MM.1S (cell line): ENCODE data around the gene VSIR.

ENCODE experiments used
- DNase-seq: peaks from one replicate; pipeline ENCODE4 v3.0.0-alpha.2; 2015
- H2AFZ ChIP-seq: fragments of 300-600 bp; sonication (generic); 2 replicates; pipeline ENCODE4 v1.6.0; 2016; ENCODE audit warnings: antibody characterized with exemption, low read length
- H3F3A ChIP-seq: fragments of 300-600 bp; sonication (generic); 2 replicates; pipeline ENCODE4 v1.6.1; 2016; ENCODE audit warnings: mild to moderate bottlenecking, antibody characterized with exemption, low read length, moderate library complexity, mixed read lengths; ENCODE audit not compliant: insufficient read depth
- H3K27ac ChIP-seq: fragments of 300-600 bp; sonication (generic); 2 replicates; pipeline ENCODE4 v1.5.1; 2016; ENCODE audit warnings: mild to moderate bottlenecking, low read length
- H3K27me3 ChIP-seq: fragments of 300-600 bp; sonication (generic); replicated peaks from 2 replicates; pipeline ENCODE4 v1.6.0; 2016; ENCODE audit warnings: low read length; ENCODE audit not compliant: insufficient read depth
- H3K36me3 ChIP-seq: fragments of 300-600 bp; sonication (generic); replicated peaks from 2 replicates; pipeline ENCODE4 v1.6.1; 2016; ENCODE audit warnings: mild to moderate bottlenecking, low read length, mixed read lengths; ENCODE audit not compliant: insufficient read depth
- H3K4me1 ChIP-seq: fragments of 300-600 bp; sonication (generic); 2 replicates; pipeline ENCODE4 v1.6.1; 2016; ENCODE audit warnings: low read length, mixed read lengths
- H3K4me2 ChIP-seq: fragments of 300-600 bp; sonication (generic); 2 replicates; pipeline ENCODE4 v1.6.0; 2016; ENCODE audit warnings: low read depth, low read length
- H3K4me3 ChIP-seq: fragments of 300-600 bp; sonication (generic); 2 replicates; pipeline ENCODE4 v1.5.1; 2016; ENCODE audit warnings: low read length, mixed read lengths
- H3K79me2 ChIP-seq: fragments of 300-600 bp; sonication (generic); 2 replicates; pipeline ENCODE4 v1.6.1; 2016; ENCODE audit warnings: mixed run types, low read length, mixed read lengths
- H3K9ac ChIP-seq: fragments of 300-600 bp; sonication (generic); 2 replicates; pipeline ENCODE4 v1.6.1; 2016; ENCODE audit warnings: low read length, mixed read lengths
- H3K9me2 ChIP-seq: fragments of 300-600 bp; sonication (generic); replicated peaks from 2 replicates; pipeline ENCODE4 v1.6.1; 2016; ENCODE audit warnings: mild to moderate bottlenecking, low read length, mixed read lengths; ENCODE audit not compliant: insufficient read depth
- H3K9me3 ChIP-seq: fragments of 300-600 bp; sonication (generic); replicated peaks from 2 replicates; pipeline ENCODE4 v1.6.1; 2016; ENCODE audit warnings: mild to moderate bottlenecking, low read length, mixed read lengths; ENCODE audit not compliant: insufficient read depth
- H4K20me1 ChIP-seq: fragments of 300-600 bp; sonication (generic); 2 replicates; pipeline ENCODE4 v1.6.1; 2016; ENCODE audit warnings: mild to moderate bottlenecking, low read length, moderate library complexity, mixed read lengths; ENCODE audit not compliant: insufficient read depth
- EZH2 ChIP-seq: fragments of 300-600 bp; sonication (generic); optimal IDR thresholded peaks from 2 replicates; pipeline ENCODE3; 2017; ENCODE audit warnings: low read depth, mild to moderate bottlenecking, antibody characterized with exemption, low read length, mixed read lengths
- EZH2phosphoT487 ChIP-seq: fragments of 300-600 bp; sonication (generic); IDR thresholded peaks from 2 replicates; pipeline ENCODE4 v1.6.1; 2018; ENCODE audit warnings: antibody characterized with exemption, low read length
- TF ChIP-seq, protein P1 (sequence below): fragments of 300-600 bp; sonication (generic); IDR thresholded peaks from 2 replicates; pipeline ENCODE4 v1.5.1; 2016; ENCODE audit warnings: antibody characterized with exemption, low read length, mixed read lengths

The VSIR gene

DNA sequence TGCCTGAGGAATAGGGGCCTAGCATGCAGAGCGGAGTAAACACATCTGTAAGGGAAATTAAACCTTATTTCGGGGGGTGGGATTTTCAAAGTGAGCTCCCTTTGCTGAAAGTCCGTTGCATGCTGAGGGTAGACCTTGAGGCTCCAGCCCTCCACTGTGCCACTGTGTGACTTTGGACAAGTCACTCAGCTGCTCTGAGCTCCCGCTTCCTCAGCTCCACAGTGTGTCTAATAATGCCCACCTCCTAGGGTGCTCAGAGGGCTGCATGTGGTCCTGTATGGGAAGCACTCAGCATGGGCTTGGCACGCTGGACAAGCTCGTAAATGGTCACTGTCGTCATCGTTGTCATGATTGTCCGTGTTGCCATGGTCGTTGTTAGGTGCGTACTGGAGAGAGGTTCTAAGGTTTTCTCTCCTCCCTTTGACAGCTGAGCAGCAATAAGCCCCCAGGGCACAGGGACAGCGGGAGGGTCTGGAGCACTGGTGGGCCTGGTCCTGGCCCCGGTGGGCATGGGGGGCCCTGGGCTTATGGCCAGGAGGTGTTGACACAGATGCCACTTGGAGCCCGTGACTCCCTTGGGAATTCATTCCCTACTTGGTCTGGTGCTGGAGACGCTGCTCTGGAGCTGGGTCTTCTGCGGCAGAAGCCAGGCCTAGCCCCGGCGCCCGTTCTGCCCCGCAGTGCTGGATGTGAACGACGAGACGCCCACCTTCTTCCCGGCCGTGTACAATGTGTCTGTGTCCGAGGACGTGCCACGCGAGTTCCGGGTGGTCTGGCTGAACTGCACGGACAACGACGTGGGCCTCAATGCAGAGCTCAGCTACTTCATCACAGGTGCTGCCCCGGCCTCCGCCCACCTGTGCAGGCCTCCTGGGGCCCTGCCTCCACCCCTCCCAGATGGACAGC is 66.9 kb downstream of the VSIR start:
- Histone ChIP-seq H2AFZ (no peak overlapping the region), H4K20me1 (no peaks in the 10 kb centered on the region), H3K79me2 (no peaks in the 10 kb centered on the region), H3K36me3 (no peaks in the 10 kb centered on the region), H3K4me1 (no peaks in the 10 kb centered on the region), H3K9me2 (no peaks in the 10 kb centered on the region), H3K4me2 (no peak overlapping the region), H3K9ac (no peak overlapping the region), H3K9me3 (no peaks in the 10 kb centered on the region), H3K4me3 (no peak overlapping the region), H3K27me3 (peaks cover 54% of the 10 kb centered on the region), H3F3A (no peaks in the 10 kb centered on the region), H3K27ac (no peak overlapping the region)
- TF ChIP-seq EZH2 (no peak), EZH2phosphoT487 (no peak)
- TF ChIP-seq, protein P1, sequence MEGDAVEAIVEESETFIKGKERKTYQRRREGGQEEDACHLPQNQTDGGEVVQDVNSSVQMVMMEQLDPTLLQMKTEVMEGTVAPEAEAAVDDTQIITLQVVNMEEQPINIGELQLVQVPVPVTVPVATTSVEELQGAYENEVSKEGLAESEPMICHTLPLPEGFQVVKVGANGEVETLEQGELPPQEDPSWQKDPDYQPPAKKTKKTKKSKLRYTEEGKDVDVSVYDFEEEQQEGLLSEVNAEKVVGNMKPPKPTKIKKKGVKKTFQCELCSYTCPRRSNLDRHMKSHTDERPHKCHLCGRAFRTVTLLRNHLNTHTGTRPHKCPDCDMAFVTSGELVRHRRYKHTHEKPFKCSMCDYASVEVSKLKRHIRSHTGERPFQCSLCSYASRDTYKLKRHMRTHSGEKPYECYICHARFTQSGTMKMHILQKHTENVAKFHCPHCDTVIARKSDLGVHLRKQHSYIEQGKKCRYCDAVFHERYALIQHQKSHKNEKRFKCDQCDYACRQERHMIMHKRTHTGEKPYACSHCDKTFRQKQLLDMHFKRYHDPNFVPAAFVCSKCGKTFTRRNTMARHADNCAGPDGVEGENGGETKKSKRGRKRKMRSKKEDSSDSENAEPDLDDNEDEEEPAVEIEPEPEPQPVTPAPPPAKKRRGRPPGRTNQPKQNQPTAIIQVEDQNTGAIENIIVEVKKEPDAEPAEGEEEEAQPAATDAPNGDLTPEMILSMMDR = no peak
- no peak for DNase-seq

DNA sequence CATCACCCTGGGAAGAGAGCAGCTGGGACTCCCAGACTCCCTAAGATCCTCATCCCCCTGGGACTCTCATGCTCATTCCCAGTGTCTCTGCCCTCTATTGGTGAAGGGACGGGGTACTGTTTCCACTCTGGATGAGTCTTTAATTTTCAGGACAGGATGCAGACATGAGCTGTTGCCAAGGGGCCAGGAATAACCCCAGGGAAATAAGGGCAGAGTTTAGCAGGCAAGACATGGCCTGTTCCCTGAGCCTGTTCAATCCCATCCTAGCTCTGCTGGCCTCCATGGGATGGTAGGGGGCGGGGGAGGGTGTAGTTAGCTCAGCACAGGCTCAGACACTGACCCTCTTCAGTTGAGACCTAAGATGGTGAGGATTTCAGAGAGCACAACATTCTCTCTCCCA is 67.7 kb downstream of the VSIR start:
- H3K4me2 ChIP-seq = no peak overlapping the region
- H3K27me3 ChIP-seq = peaks cover 62% of the 10 kb centered on the region
- TF ChIP-seq EZH2 = no peak
- TF ChIP-seq EZH2phosphoT487 = no peak
- TF ChIP-seq, protein P1 = no peak
- H3K36me3 ChIP-seq = no peaks in the 10 kb centered on the region
- DNase-seq = no peak
- no peaks in the 10 kb centered on the region for H4K20me1 ChIP-seq
- no peaks in the 10 kb centered on the region for H3K9me2 ChIP-seq
- H3K9ac ChIP-seq = no peak overlapping the region
- no peaks in the 10 kb centered on the region for H3K4me1 ChIP-seq
- no peaks in the 10 kb centered on the region for H3K79me2 ChIP-seq
- no peaks in the 10 kb centered on the region for H3F3A ChIP-seq
- no peak overlapping the region for H3K4me3 ChIP-seq
- no peaks in the 10 kb centered on the region for H3K9me3 ChIP-seq
- H3K27ac ChIP-seq = no peak overlapping the region
- no peak overlapping the region for H2AFZ ChIP-seq

DNA sequence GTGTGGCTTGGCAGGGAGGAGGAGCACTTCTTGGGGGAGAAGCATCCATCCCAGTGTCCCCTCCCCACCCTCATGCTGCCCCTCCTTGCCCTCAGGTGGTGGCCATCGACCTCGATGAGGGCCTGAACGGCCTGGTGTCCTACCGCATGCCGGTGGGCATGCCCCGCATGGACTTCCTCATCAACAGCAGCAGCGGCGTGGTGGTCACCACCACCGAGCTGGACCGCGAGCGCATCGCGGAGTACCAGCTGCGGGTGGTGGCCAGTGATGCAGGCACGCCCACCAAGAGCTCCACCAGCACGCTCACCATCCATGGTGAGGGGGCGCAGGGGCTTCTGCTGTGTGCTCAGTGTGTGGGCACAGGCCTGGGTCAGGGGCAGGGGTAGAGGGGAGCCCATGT is 68.5 kb downstream of the VSIR start:
- no peak for DNase-seq
- no peak overlapping the region for H3K27ac ChIP-seq

More for the DNA sequence above, 68.5 kb downstream of the VSIR start:
- Histone ChIP-seq H3K9me3 (no peaks in the 10 kb centered on the region), H3K4me1 (no peaks in the 10 kb centered on the region), H2AFZ (no peak overlapping the region), H3K4me2 (no peak overlapping the region), H3K27me3 (peaks cover 65% of the 10 kb centered on the region), H4K20me1 (no peaks in the 10 kb centered on the region), H3K9me2 (no peaks in the 10 kb centered on the region), H3K79me2 (no peaks in the 10 kb centered on the region), H3K4me3 (no peak overlapping the region), H3F3A (no peaks in the 10 kb centered on the region), H3K9ac (no peak overlapping the region), H3K36me3 (no peaks in the 10 kb centered on the region)
- TF ChIP-seq EZH2phosphoT487 (no peak), EZH2 (no peak)
- TF ChIP-seq, protein P1 = no peak
